Kidney (tissue), 14 donors: ENCODE results near the gene STK36. TPM values are rescaled to one million over a fixed set of nuclear protein-coding genes. Genes with fewer than 3 reads are reported as not detected.

Experiments used
- DNase-seq, 5 donors: peaks; one replicate each; pipeline ENCODE4 v3.0.0-alpha.2; 2013 to 2020
- FAIRE-seq: peaks from 2 replicates; lab custom pipeline; 2012; peaks lifted over from hg19 to GRCh38; lab: Jason Lieb, UNC
- H3K27ac ChIP-seq, 2 donors: one replicate each; pipeline ENCODE4 v1.7.0; 2013; ENCODE audit warnings: low read depth in 2 of 2, low read length in 2 of 2, inconsistent platforms in 1 of 2
- H3K27me3 ChIP-seq: one replicate; pipeline ENCODE4 v1.7.1; 2013; ENCODE audit warnings: low read length, inconsistent platforms; ENCODE audit not compliant: control insufficient read depth, insufficient read depth
- H3K36me3 ChIP-seq, 3 donors: one replicate each; pipeline versions ENCODE4 v1.7.0 to v1.7.1; 2013; ENCODE audit warnings: low read length in 3 of 3, control low read depth in 1 of 3, inconsistent platforms in 1 of 3; ENCODE audit not compliant: insufficient read depth in 3 of 3, control insufficient read depth in 2 of 3
- H3K4me1 ChIP-seq, 3 donors: one replicate each; pipeline versions ENCODE4 v1.7.0 to v1.7.1; 2013; ENCODE audit warnings: low read length in 3 of 3, inconsistent platforms in 1 of 3, low read depth in 1 of 3; ENCODE audit not compliant: control insufficient read depth in 2 of 3, insufficient read depth in 2 of 3
- H3K4me3 ChIP-seq, 3 donors: one replicate each; pipeline versions ENCODE4 v1.7.0 to v1.8.1; 2013; ENCODE audit warnings: low read length in 3 of 3, control low read depth in 1 of 3, inconsistent platforms in 1 of 3
- H3K9ac ChIP-seq, 3 donors: one replicate each; pipeline versions ENCODE4 v1.7.0 to v1.7.1; 2013; ENCODE audit warnings: low read length in 3 of 3, control low read depth in 1 of 3, inconsistent platforms in 1 of 3
- H3K9me3 ChIP-seq, 3 donors: one replicate each; pipeline versions ENCODE4 v1.7.0 to v1.7.1; 2013; ENCODE audit warnings: low read length in 3 of 3, control low read depth in 1 of 3, inconsistent platforms in 1 of 3; ENCODE audit not compliant: control insufficient read depth in 2 of 3, insufficient read depth in 1 of 3
- CTCF ChIP-seq: IDR thresholded peaks from 3 replicates; pipeline ENCODE4 v1.5.1; 2012; ENCODE audit warnings: mild to moderate bottlenecking, moderate library complexity, borderline replicate concordance; ENCODE audit not compliant: insufficient read depth; ENCODE audit errors: extremely low read depth
- intact Hi-C: fragments of 100-400 bp; cut with DNase I; formaldehyde crosslinking; loops from one replicate; pipeline ENCODE4 v1.11.1; 2022
- polyA plus RNA-seq: library from polyadenylated mRNA; stranded (reverse); fragments of 350-450 nt; fragmentation: Illumina TruSeq; extraction: RNeasy Lipid Tissue Mini Kit (QIAGEN cat#74804); gene quantifications from one replicate; pipeline ENCODE4 v1.2.3, GENCODE V29; 2014; ENCODE audit warnings: low read depth, low replicate concordance; ENCODE audit not compliant: insufficient read depth
- total RNA-seq: library from RNA; stranded (reverse); fragmentation: NEBNext Ultra II Directional; extraction: Animal tissue kit (Norgen Biotek cat#: 25700); gene quantifications from one replicate; pipeline ENCODE4 v1.2.1, GENCODE V29; 2021
- donor health status: control.
- donor health status: control.
- donor health status: control.
- donor health status: control.
- donor health status: control.
- donor health status: DM: yes; HTN: yes; CAD: no.
- donor health status: Normal renal cell carcinoma (clear cell type).

Gene STK36
- total and polyA plus RNA-seq, 2 donors from 2014 or later, result 18.5 to 53.7 TPM

GRCh38 chr2:218743068-218743467 is 71.2 kb downstream of the STK36 start:
- H3K9ac ChIP-seq, result no peak overlapping the region
- FAIRE-seq (no peak), DNase-seq (no peak)
- H3K9me3 ChIP-seq, result no peaks in the 10 kb centered on the region
- peaks cover 5 to 42% (median 30%) of the 10 kb centered on the region in 3 donors for H3K36me3 ChIP-seq
- no peak overlapping the region for H3K27ac ChIP-seq
- TF ChIP-seq CTCF, result no peak
- no peaks in the 10 kb centered on the region for H3K27me3 ChIP-seq
- no peak overlapping the region for H3K4me3 ChIP-seq
- intact Hi-C loops, result no loop called here
- no peaks in the 10 kb centered on the region for H3K4me1 ChIP-seq

GRCh38 chr2:218744615-218745014 is 72.7 kb downstream of the STK36 start:
- no peak overlapping the region for H3K9ac ChIP-seq
- FAIRE-seq (no peak), DNase-seq (no peak)
- intact Hi-C loops, result no loop called here
- H3K4me3 ChIP-seq, result no peak overlapping the region
- H3K9me3 ChIP-seq, result no peaks in the 10 kb centered on the region
- peaks cover 5 to 45% (median 30%) of the 10 kb centered on the region in 3 donors for H3K36me3 ChIP-seq
- no peaks in the 10 kb centered on the region for H3K27me3 ChIP-seq
- no peak for TF ChIP-seq CTCF
- no peak overlapping the region for H3K27ac ChIP-seq
- H3K4me1 ChIP-seq, result no peaks in the 10 kb centered on the region

- no peak for DNase-seq
- Histone ChIP-seq H3K9ac (no peak overlapping the region), H3K4me1 (no peaks in the 10 kb centered on the region), H3K9me3 (no peaks in the 10 kb centered on the region), H3K4me3 (no peak overlapping the region), H3K27ac (no peak overlapping the region), H3K27me3 (no peaks in the 10 kb centered on the region), H3K36me3 (peaks cover 5 to 40% (median 30%) of the 10 kb centered on the region in 3 donors)
- no peak for TF ChIP-seq CTCF
- no peak for FAIRE-seq
- intact Hi-C loops, result no loop called here
Measured at GRCh38 chr2:218745160-218745558, 73.3 kb downstream of the STK36 start.
